Right atrium auricular region (tissue), 2 donors: ENCODE measurements around the gene SYP. TPM values are rescaled to one million over a fixed set of nuclear protein-coding genes. Genes with fewer than 3 reads are reported as not detected.

Experiments used
- DNase-seq: peaks from one replicate; pipeline ENCODE4 v3.0.0-alpha.2; 2019; ENCODE audit warnings: low spot score
- H3K27ac ChIP-seq, 2 donors: fragments of 200-600 bp; sonication (generic); 1 replicate in 1 of 2; 2 replicates in 1 of 2; pipeline ENCODE4 v1.5.1; 2016 to 2019
- H3K27me3 ChIP-seq, 2 donors: fragments of 200-600 bp; sonication (generic); one replicate each; pipeline versions ENCODE4 v1.5.1 to v1.6.0; 2017 to 2019
- H3K36me3 ChIP-seq: fragments of 200-600 bp; sonication (generic); one replicate; pipeline ENCODE4 v1.5.1; 2016
- H3K4me1 ChIP-seq, 2 donors: fragments of 200-600 bp; sonication (generic); one replicate each; pipeline versions ENCODE4 v1.5.1 to v1.6.0; 2017 to 2019
- H3K4me3 ChIP-seq, 2 donors: fragments of 200-600 bp; sonication (generic); 1 replicate in 1 of 2; 2 replicates in 1 of 2; pipeline ENCODE4 v1.5.1; 2017 to 2019; ENCODE audit warnings: mild to moderate bottlenecking in 1 of 2, moderate library complexity in 1 of 2
- H3K9me3 ChIP-seq, 2 donors: fragments of 200-600 bp; sonication (generic); one replicate each; pipeline ENCODE4 v1.5.1; 2019
- total RNA-seq, 2 donors: library from RNA; depleted of rRNA; stranded (reverse); fragments of >200 nt; gene quantifications; one replicate each; pipeline ENCODE4 v1.1.0, GENCODE V29; 2016
- TF ChIP-seq, protein P1 (sequence below), 2 donors: fragments of 200-600 bp; sonication (generic); IDR thresholded peaks; one replicate each; pipeline ENCODE4 v1.5.1; 2019; ENCODE audit warnings: antibody characterized with exemption in 2 of 2

SYP gene
- total RNA-seq, 2 donors from 2014 or later = 2.8 to 3.5 TPM

DNA sequence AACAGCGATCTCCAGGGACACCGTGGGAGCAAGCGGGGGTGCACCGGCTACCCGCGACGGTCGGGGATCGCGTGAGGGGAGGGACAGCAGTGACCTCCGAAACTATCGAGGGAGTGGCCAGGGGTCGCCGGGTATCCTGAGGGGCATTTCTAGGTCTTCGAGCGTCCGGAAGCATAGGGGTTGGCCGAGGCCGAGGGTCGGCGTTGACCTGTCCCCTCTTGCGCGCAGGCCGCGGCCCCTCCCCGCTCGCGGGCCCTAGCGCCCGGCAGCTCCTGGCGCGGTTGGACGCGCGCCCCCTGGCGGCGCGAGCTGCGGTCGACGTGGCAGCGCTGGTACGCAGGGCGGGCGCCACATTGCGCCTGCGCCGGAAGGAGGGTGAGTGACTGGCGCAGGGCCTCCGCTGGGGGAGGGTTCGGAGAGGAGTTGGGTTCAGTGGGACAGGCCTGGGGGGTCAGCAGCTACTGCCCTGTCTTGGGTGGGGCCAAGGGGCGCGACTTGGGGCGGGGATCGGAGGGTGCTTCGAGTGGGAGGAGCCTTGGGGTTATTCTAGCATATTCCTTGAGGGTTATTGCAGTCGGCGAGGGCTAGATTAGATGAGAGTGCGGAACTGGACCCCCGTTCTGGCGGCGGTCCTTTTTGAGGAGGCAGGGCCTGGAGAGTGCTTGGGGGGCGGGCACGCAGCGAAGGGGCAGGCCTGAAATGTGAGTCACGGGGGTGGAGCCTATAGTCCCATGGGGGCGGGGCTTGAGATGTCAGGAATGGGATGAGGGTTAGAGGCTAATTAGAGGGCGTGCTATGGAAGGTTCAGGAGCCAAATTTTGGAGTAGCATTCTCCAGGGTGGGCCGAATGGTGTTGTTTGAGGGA lies 36.2 kb downstream of the SYP start:
- Histone ChIP-seq H3K4me1 (peaks cover 0 to 9% of the 10 kb centered on the region in 2 donors), H3K36me3 (no peaks in the 10 kb centered on the region), H3K27ac (peak overlapping the region; percentile 91 to 92), H3K27me3 (no peaks in the 10 kb centered on the region), H3K9me3 (no peaks in the 10 kb centered on the region), H3K4me3 (peak overlapping the region; percentile 33 to 45)
- TF ChIP-seq, protein P1, sequence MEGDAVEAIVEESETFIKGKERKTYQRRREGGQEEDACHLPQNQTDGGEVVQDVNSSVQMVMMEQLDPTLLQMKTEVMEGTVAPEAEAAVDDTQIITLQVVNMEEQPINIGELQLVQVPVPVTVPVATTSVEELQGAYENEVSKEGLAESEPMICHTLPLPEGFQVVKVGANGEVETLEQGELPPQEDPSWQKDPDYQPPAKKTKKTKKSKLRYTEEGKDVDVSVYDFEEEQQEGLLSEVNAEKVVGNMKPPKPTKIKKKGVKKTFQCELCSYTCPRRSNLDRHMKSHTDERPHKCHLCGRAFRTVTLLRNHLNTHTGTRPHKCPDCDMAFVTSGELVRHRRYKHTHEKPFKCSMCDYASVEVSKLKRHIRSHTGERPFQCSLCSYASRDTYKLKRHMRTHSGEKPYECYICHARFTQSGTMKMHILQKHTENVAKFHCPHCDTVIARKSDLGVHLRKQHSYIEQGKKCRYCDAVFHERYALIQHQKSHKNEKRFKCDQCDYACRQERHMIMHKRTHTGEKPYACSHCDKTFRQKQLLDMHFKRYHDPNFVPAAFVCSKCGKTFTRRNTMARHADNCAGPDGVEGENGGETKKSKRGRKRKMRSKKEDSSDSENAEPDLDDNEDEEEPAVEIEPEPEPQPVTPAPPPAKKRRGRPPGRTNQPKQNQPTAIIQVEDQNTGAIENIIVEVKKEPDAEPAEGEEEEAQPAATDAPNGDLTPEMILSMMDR (IDR thresholded peaks at IDR 0.05) = peak; percentile 72 to 82
- DNase-seq = peak; percentile 89

DNA sequence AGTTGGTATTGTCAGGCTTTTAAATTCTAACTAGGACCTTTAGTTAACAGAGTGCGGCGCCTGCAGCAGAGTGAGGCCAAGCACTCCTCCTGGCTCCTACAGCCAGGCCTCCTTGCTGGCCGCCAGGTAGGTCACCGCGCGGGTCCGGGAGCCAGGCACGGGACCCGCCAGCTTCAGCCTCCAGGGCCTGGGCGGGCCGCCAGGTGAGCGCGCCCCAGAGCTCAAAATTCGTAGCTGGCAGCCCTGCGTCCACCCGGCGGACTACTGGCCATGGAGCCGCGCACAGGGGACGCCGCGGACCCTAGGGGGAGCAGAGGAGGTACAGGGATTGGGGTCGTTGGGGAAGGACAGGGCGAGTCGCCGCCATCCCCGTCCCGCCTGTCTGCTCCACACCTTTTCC lies 37.4 kb downstream of the SYP start, which contains the start of gene MAGIX:
Gene MAGIX (plus strand): TSS at position 139 of the 400 bp plus-strand sequence. CDS start 132 bp downstream, at position 271.
- Histone ChIP-seq H3K27ac (peak within 1 kb of the TSS; percentile 91 to 92), H3K9me3 (no peaks in the 10 kb centered on the region), H3K4me1 (peaks cover 0 to 9% of the 10 kb centered on the region in 2 donors), H3K36me3 (no peaks in the 10 kb centered on the region), H3K4me3 (peak within 1 kb of the TSS; percentile 33 to 45), H3K27me3 (no peaks in the 10 kb centered on the region)
- TF ChIP-seq, protein P1 (IDR thresholded peaks at IDR 0.05) = no peak
- DNase-seq = no peak

DNA sequence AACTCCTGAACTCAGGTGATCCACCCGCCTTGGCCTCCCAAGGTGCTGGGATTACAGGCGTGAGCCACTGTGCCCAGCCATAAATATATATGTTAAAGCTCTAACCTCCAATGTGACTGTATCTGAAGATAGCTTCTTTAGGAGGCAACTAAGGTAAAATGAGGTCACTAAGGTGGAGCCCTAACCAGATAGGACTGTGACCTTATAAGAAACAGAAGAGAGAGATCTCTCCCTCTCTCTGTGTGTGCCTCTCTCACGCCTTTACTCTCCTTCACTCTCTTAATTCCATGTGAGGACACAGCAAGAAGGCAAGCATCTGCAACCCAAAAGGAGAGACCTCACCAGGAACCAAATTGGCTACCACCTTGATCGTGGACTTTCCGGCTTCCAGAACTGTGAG lies 38.4 kb downstream of the SYP start:
- no peak for DNase-seq
- TF ChIP-seq, protein P1 (IDR thresholded peaks at IDR 0.05) = no peak
- peaks cover 0 to 9% of the 10 kb centered on the region in 2 donors for H3K4me1 ChIP-seq
- H3K36me3 ChIP-seq = no peaks in the 10 kb centered on the region
- H3K27ac ChIP-seq = no peak overlapping the region
- no peak overlapping the region for H3K4me3 ChIP-seq
- no peaks in the 10 kb centered on the region for H3K9me3 ChIP-seq
- H3K27me3 ChIP-seq = no peaks in the 10 kb centered on the region

DNA sequence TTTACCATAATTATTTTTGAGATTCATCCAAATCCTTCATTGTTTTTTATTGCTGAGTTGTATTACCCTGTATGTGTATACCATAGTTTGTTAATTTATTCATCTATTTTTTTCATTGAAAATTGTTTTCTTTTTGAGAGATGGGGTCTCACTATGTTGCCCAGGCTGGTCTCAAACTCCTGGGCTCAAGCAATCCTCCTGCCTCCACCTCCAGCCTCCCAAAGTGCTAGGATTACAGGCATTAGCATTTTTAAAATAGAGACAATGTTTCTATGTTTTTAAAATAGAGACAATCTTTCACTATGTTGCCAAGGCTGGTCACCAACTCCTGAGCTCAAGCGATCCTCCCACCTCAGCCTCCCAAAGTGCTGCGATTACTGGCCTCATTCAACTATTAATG lies 39.1 kb downstream of the SYP start:
- TF ChIP-seq, protein P1 (IDR thresholded peaks at IDR 0.05) = no peak
- no peak overlapping the region for H3K27ac ChIP-seq

DNA sequence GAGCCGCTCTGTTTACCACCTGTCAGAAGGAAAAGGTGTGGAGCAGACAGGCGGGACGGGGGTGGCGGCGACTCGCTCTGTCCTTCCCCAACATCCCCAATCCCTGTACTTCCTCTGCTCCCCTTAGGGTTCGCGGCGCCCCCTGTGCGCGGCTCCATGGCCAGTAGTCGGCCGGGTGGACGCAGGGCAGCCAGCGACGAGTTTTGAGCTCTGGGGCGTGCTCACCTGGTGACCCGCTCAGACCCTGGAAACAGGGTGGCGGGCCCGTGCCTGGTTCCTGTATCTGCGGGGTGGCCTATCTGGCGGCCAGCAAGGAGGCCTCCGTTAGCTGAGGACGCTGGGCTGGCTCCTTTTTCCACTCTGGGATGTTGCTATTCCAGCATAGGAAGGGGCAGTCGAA lies 42.8 kb downstream of the SYP start:
- Histone ChIP-seq H3K27ac (no peak overlapping the region), H3K9me3 (no peaks in the 10 kb centered on the region), H3K27me3 (no peaks in the 10 kb centered on the region), H3K4me3 (no peak overlapping the region), H3K36me3 (no peaks in the 10 kb centered on the region), H3K4me1 (no peaks in the 10 kb centered on the region)
- no peak for DNase-seq
- TF ChIP-seq, protein P1 (IDR thresholded peaks at IDR 0.05) = no peak

More for the DNA sequence above, 39.1 kb downstream of the SYP start:
- DNase-seq = no peak
- Histone ChIP-seq H3K9me3 (no peaks in the 10 kb centered on the region), H3K27me3 (no peaks in the 10 kb centered on the region), H3K4me3 (no peak overlapping the region), H3K4me1 (peaks cover 0 to 9% of the 10 kb centered on the region in 2 donors), H3K36me3 (no peaks in the 10 kb centered on the region)
